GM19372 (cell line): ENCODE data around the gene GPS1.

Experiments used
- ATAC-seq: cut with Tn5 transposase; IDR thresholded peaks from one replicate; pipeline ENCODE4 v1.9.1; 2021; ENCODE audit warnings: mild to moderate bottlenecking, low read depth, moderate library complexity; ENCODE audit not compliant: unreplicated experiment

The GPS1 gene

DNA sequence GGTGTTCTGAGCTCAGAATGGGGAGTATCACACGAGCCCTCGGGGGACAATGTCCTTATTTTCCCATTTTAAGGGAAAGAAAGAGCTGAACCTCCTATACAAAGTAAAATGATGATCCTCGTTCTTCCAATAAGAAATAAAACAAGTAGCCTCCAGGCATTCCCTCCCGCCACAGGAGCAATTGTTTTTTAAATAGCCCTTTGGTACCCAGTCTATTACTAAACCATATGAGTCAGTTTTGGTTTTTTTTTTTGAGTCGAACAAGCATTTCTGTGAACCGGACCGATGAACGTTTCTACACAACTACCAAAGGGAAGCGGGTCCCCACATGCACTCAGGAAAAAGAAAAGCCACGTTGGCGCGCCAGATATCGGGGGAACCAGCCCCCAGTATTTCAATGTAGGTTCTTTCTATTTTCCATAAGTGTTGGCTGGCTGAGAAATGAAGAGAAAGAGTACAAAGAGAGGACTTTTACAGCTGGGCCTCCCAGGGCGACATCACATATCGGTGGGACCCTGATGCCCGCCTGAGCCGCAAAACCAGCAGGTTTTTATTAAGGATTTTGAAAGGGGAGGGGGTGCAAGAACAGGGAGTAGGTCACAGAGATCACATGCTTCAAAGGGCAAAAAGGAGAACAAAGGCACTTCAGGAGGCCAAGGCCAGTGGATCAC is 10.4 kb upstream of the GPS1 start:
- no peak for ATAC-seq

DNA sequence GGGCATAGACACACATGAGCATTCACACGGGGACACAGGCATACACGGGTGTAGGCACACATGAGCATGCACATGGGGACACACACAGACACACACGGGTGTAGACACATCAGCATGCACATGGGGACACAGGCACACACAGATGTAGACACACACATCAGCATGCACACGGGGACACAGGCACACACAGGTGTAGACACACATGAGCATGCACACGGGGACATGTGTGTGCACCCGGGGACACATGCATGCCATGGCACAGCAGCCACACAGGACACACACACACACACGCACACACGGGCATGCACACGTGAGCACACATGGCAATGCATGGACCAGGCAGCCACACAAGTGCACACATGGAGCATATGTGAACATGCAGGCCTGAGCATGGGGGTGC is 9.0 kb upstream of the GPS1 start:
- no peak for ATAC-seq

DNA sequence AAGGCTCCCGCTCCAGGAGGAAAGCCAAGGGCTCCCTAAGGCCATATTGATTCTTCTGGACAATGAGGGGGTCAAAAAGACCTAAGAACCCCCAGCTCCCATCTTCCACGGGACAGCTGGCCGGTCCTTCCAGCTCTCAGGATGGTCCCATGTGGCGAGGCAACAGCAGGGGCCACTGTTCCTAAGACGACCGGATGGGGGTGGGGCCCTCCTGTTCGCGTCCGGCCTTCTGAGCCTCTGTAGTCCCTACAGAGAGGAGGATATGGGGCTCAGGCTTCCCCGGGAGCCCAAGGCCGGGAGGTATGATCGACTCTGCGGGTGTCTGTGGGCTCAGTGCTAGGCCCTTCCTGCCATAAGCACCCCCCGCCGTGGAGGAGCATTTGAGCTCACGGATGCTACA is 8.2 kb upstream of the GPS1 start:
- ATAC-seq, result no peak

GRCh38 chr17:82045936-82046484 is 5.7 kb upstream of the GPS1 start:
- no peak for ATAC-seq

- ATAC-seq, result no peak
Observed at GRCh38 chr17:82046903-82047302, 4.8 kb upstream of the GPS1 start.

GRCh38 chr17:82047379-82047778 is 4.3 kb upstream of the GPS1 start:
- ATAC-seq, result no peak

DNA sequence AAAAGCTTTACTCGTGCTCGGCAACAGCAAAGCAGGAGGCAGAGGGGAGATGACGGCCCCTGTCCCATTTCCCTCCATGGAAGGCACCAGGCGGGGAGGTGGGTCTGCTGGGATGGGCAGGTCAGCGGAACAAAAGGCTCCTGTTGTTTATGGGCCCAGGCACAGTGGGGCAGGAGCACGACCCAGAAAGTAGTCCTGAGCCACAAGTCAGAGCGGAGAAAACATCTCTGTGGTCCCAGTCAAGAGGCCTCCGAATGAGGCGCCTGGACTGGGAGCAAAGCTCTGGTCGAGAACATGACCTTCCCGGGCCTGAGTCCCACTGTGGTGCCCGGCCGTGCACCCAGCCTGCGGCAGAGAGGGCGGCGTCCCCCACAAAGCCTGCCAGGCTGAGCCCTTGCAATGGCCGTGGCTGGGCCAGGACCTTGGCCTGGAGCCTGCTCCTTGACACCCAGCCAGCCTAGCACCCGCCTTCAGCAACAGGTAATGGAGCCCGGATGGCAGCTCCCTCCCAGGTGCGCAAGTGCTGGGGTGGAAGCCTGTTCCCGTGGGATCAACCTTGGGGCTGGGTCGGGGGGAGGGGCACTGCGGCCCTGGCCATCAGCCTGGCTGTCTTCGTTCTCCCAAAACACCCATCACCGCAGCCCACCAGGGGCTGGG is 3.7 kb upstream of the GPS1 start:
- no peak for ATAC-seq

- no peak for ATAC-seq
Observed at GRCh38 chr17:82048571-82048971, 3.1 kb upstream of the GPS1 start.

- no peak for ATAC-seq
Observed at GRCh38 chr17:82049106-82049505, 2.6 kb upstream of the GPS1 start.

- no peak for ATAC-seq
Observed at GRCh38 chr17:82049521-82049971, 2.2 kb upstream of the GPS1 start.

GRCh38 chr17:82050152-82050760 is 1.4 kb upstream of the GPS1 start:
- no peak for ATAC-seq

DNA sequence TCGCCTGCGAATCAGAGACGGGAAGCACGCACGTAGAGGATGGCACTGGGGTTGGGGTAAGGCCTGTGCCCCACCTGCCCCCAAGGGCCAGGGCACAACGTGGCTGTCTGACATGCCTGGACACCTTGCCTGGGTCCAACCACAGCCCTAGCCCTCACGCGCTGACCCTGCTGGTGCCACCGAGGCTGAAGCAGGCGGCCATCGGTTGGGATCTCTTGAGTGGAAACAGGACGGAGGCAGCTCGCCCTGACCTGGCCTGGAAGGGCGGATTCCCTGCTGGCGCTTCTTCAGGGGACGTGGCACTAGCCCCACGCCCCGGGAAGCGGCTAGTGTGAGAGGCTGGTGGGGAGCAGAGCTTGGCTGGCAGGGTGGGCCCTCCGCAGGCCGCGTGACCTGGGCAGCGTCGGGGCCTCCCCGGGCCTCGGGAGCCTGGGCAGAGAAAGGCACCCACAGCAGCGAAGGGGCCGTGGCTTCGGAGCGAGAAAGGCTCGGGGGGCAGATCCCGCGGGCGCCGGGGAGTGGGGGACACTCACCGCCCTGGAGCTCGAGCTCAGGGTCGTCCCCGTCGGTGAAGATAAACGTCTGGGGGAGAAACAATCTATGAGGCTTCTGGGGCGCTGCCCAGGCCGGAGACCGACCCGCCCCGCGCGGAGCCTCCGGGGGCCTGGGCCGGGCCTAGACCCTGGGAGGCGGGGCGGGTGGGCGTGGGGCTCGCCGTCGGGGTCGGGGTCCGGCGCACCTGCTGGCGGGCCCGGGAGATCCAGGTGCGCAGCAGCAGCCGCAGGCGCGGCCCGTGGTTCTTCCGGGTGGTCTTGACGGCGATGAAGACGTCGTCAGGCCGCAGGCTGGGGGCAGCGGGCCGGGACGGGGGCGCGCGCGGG is 697 bp upstream of the GPS1 start:
- peak; percentile 22 for ATAC-seq

- ATAC-seq, result no peak
Observed at GRCh38 chr17:82052638-82053059, 951 bp downstream of the GPS1 start.

GRCh38 chr17:82053130-82053529 is 1.4 kb downstream of the GPS1 start:
- no peak for ATAC-seq

DNA sequence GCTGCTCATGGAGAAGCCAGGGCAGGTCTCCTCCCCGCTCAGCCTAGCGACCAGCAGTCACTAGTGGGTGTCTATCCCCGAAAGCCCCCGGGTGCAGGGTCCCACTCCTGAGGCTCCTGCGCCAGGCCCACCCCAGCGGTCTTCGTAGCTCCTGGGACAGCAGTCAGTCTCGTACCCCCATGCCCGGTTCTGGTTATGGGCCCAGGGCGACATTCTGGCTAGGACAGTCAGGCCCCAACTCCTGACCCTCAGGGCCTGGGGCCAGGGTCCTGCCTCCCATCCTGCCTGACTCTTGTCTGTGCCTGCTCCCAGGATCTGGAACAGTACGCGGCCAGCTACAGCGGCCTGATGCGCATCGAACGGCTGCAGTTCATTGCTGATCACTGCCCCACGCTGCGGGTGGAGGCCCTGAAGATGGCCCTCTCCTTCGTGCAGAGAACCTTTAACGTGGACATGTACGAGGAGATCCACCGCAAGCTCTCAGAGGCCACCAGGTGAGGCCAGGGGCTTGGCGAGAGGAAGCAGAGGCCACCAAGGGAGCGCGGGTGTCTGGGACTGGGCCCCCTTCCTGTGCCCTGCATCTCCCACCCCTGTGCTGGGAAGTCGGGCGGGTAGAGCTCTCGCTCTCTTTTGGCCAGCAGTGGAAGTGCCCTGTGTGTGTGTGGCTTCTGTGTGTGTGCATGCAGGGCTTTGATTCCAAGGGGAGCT is 2.0 kb downstream of the GPS1 start:
- ATAC-seq, result no peak

DNA sequence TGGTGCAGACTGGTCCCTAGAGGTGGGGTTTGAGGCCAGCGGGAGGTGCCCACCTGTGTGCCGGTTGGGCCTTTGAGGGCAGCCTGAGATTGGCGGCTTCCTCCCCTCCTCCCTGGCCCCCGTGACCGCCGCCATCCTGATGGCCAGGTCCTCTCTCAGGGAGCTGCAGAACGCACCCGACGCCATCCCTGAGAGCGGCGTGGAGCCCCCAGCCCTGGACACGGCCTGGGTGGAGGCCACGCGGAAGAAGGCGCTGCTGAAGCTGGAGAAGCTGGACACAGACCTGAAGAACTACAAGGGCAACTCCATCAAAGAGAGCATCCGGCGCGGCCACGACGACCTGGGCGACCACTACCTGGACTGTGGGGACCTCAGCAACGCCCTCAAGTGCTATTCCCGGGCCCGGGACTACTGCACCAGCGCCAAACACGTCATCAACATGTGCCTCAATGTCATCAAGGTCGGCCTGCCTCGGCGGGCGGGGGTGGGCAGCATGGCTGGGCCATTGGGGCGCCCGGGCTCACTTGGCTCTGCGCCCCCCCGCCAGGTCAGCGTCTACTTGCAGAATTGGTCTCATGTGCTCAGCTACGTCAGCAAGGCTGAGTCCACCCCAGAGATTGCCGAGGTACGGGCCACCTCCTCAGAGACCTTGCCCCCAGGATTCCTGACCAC is 2.8 kb downstream of the GPS1 start:
- no peak for ATAC-seq

- no peak for ATAC-seq
Observed at GRCh38 chr17:82055023-82055964, 3.6 kb downstream of the GPS1 start.

GRCh38 chr17:82055965-82056728 is 4.4 kb downstream of the GPS1 start:
- no peak for ATAC-seq
